Right lobe of liver (tissue), 6 donors: Measurements from ENCODE around the gene VDR. TPM values are rescaled to one million over a fixed set of nuclear protein-coding genes. Genes with fewer than 3 reads are reported as not detected.

Experiments used
- ATAC-seq, 4 donors: fragments of 200-7000 bp; cut with Tn5 transposase; one replicate each; pipeline ENCODE4 v1.9.1; 2020; ENCODE audit warnings: mild to moderate bottlenecking in 4 of 4, moderate library complexity in 4 of 4
- DNase-seq, 3 donors: peaks; one replicate each; pipeline ENCODE4 v3.0.0-alpha.2; 2020
- H3K27ac ChIP-seq, 3 donors: fragments of 200-600 bp; one replicate each; pipeline ENCODE4 v1.8.0; 2022
- H3K27me3 ChIP-seq, 2 donors: fragments of 200-600 bp; one replicate each; pipeline ENCODE4 v1.8.0; 2022
- H3K36me3 ChIP-seq, 4 donors: fragments of 200-600 bp; sonication (generic) in 1 of 4; one replicate each; pipeline versions ENCODE4 v1.5.1 to v1.8.0; 2017 to 2022; ENCODE audit warnings: control low read depth in 1 of 4
- H3K4me1 ChIP-seq, 4 donors: fragments of 200-600 bp; sonication (generic) in 1 of 4; one replicate each; pipeline versions ENCODE4 v1.5.1 to v1.8.0; 2017 to 2022; ENCODE audit warnings: control low read depth in 1 of 4
- H3K4me3 ChIP-seq, 3 donors: fragments of 200-600 bp; one replicate each; pipeline ENCODE4 v1.8.0; 2022
- H3K9me3 ChIP-seq, 4 donors: fragments of 200-600 bp; sonication (generic) in 1 of 4; one replicate each; pipeline versions ENCODE4 v1.5.1 to v1.8.0; 2017 to 2022; ENCODE audit warnings: control low read depth in 1 of 4
- POLR2A ChIP-seq: fragments of 450-650 bp; IDR thresholded peaks from one replicate; pipeline ENCODE4 v1.6.1; 2017; ENCODE audit warnings: antibody characterized with exemption, mild to moderate bottlenecking
- WGBS: methylation state at CpG from one replicate; pipeline ENCODE4 v1.1.6; 2018; ENCODE audit warnings: low coverage, low lambda C conversion rate; ENCODE audit not compliant: insufficient coverage; ENCODE audit errors: missing lambda C conversion rate; 5-methylcytosine and 5-hydroxymethylcytosine counted together
- intact Hi-C, 2 donors: fragments of 100-400 bp; cut with DNase I; formaldehyde crosslinking; loops; one replicate each; pipeline versions ENCODE4 v1.11.2 to v1.14.1; 2022
- total RNA-seq, 6 experiments: library from RNA; depleted of rRNA in 2 of 6; stranded (reverse); fragments of >200 nt in 2 of 6; fragmentation: NEBNext Ultra II Directional in 3 of 6; extraction: Animal tissue kit (Norgen Biotek cat#: 25700) in 3 of 6; gene quantifications; one replicate each; pipeline versions ENCODE4 v1.1.0 to v1.2.4, GENCODE V29; 2016 to 2023
- TF ChIP-seq, protein P1 (sequence below), 4 donors: fragments of 200-600 bp in 3 of 4; fragments of 450-650 bp in 1 of 4; IDR thresholded peaks; one replicate each; pipeline versions ENCODE4 v1.5.1 to v1.8.0; 2016 to 2022; ENCODE audit warnings: antibody characterized with exemption in 4 of 4, mild to moderate bottlenecking in 2 of 4
- donor health status: DM: no; HTN: yes; CAD: no.
- donor health status: DM: no; HTN: no; CAD: no.
- donor health status: DM: no; HTN: no; CAD: no.
- donor health status: DM: no; HTN: yes; CAD: no.
- donor health status: DM: no; HTN: yes; CAD: no.

Gene VDR
- total RNA-seq, 6 experiments from 2014 or later = 0.18 to 1.2 (median 0.39) TPM

DNA sequence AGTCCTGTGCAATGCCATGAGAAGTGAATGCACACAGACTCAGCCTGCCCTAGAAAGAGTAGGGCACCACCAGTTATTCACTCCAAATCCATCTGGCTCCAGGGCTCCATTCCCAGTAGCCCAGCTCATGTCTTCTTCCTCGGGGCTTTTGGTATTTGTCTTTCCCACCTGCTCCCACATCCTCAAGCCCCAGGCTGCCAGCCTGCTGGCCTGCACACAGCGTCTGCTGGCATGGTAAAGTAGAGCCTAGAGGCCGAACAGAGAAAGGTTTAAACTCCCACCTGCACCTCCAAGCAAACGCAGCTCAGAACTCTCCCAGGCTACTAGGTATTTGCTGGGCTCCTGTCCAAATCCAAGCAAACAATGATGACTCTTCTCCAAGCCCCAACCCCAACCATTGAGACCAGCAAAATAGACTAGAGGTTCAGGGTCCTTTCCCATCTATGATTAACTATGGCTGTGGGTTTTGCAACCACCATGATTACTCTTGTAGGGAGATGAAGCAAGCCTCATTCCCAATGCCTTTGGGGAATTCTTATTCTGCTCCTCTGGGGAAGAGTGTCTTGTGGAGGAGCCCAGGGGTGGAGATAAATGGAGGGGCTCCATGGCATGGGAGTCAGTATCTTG, 5.2 kb upstream of the VDR start:
- H3K9me3 ChIP-seq = no peaks in the 10 kb centered on the region
- no peak for TF ChIP-seq POLR2A
- TF ChIP-seq, protein P1, sequence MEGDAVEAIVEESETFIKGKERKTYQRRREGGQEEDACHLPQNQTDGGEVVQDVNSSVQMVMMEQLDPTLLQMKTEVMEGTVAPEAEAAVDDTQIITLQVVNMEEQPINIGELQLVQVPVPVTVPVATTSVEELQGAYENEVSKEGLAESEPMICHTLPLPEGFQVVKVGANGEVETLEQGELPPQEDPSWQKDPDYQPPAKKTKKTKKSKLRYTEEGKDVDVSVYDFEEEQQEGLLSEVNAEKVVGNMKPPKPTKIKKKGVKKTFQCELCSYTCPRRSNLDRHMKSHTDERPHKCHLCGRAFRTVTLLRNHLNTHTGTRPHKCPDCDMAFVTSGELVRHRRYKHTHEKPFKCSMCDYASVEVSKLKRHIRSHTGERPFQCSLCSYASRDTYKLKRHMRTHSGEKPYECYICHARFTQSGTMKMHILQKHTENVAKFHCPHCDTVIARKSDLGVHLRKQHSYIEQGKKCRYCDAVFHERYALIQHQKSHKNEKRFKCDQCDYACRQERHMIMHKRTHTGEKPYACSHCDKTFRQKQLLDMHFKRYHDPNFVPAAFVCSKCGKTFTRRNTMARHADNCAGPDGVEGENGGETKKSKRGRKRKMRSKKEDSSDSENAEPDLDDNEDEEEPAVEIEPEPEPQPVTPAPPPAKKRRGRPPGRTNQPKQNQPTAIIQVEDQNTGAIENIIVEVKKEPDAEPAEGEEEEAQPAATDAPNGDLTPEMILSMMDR (IDR thresholded peaks at IDR 0.05) = no peak
- H3K4me3 ChIP-seq = no peak overlapping the region
- no peaks in the 10 kb centered on the region for H3K4me1 ChIP-seq
- H3K36me3 ChIP-seq = no peaks in the 10 kb centered on the region
- no peaks in the 10 kb centered on the region for H3K27me3 ChIP-seq
- H3K27ac ChIP-seq = no peak overlapping the region
- WGBS = 72% methylated on average over 3 of the region's 4 CpGs
- ATAC-seq (no peak), DNase-seq (no peak)
- intact Hi-C loops = no loop called here

GRCh38 chr12:47908738-47909137, 3.9 kb upstream of the VDR start:
- ATAC-seq (no peak), DNase-seq (no peak)
- Histone ChIP-seq H3K36me3 (no peaks in the 10 kb centered on the region), H3K27me3 (no peaks in the 10 kb centered on the region), H3K4me3 (no peak overlapping the region), H3K9me3 (no peaks in the 10 kb centered on the region), H3K4me1 (peaks cover 0 to 6% (median 0%) of the 10 kb centered on the region in 4 donors), H3K27ac (no peak overlapping the region)
- intact Hi-C loops = no loop called here
- TF ChIP-seq, protein P1 (IDR thresholded peaks at IDR 0.05) = no peak
- TF ChIP-seq POLR2A = no peak

GRCh38 chr12:47907851-47908454, 3.2 kb upstream of the VDR start:
- no peak overlapping the region for H3K4me3 ChIP-seq
- WGBS = 41% methylated on average over 4 of the region's 4 CpGs
- H3K27ac ChIP-seq = no peak overlapping the region

DNA sequence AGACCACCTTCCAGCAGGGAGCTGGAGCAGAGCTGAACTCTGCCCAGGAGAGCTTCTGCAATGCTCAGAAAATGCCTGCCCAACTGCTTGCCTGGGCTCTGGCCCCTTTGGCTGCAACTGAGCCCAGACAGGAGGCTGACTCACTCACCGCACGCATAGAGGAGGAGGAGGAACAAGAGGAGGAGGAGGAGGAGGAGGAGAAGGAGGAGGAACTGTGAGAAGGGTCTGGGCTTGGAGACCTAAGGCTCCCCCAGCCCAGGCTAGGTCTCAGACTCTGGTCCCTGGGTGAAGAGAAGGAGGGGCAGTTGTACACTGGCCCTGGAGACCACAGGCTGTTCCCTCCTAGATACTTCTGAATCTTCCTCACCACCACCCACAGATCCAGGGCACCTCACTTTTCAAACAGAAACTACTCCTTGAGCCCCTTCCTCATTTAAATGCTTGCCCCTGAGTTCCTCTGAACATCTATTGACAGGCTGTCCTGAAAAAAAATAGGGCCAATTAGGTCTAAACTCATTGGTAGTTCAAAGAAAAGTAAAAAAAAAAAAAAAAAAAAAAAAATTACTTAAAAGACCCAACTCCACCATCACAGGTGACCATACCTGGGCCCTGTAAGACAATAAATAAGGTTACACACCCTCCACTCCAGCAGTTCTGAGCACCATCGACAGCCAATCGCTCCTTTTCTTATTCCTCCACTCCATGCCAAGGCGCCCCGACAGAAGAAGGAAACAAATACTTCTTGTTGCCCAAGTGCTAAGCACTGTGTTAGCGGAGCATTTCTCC, 674 bp downstream of the VDR start:
- peaks cover 0 to 6% (median 0%) of the 10 kb centered on the region in 4 donors for H3K4me1 ChIP-seq
- no peaks in the 10 kb centered on the region for H3K27me3 ChIP-seq
- H3K4me3 ChIP-seq = peak overlapping the region; percentile 42 to 65 (median 60)
- no peaks in the 10 kb centered on the region for H3K9me3 ChIP-seq
- WGBS = 17% methylated on average over 4 of the region's 7 CpGs
- TF ChIP-seq, protein P1 (IDR thresholded peaks at IDR 0.05) = no peak
- no peak for TF ChIP-seq POLR2A
- no peak overlapping the region for H3K27ac ChIP-seq
- DNase-seq = peak in 1 of 3 donors; percentile 48
- intact Hi-C loops = no loop called here
- H3K36me3 ChIP-seq = no peaks in the 10 kb centered on the region
- peak in 1 of 4 donors; percentile 21 for ATAC-seq

More at GRCh38 chr12:47907851-47908454, 3.2 kb upstream of the VDR start:
- no peaks in the 10 kb centered on the region for H3K36me3 ChIP-seq
- H3K27me3 ChIP-seq = no peaks in the 10 kb centered on the region
- TF ChIP-seq POLR2A = no peak
- H3K4me1 ChIP-seq = peaks cover 0 to 6% (median 0%) of the 10 kb centered on the region in 4 donors
- intact Hi-C loops = no loop called here
- DNase-seq (no peak), ATAC-seq (no peak)
- H3K9me3 ChIP-seq = no peaks in the 10 kb centered on the region

- intact Hi-C loops = no loop called here
- TF ChIP-seq POLR2A = no peak
- TF ChIP-seq, protein P1 (IDR thresholded peaks at IDR 0.05) = no peak
- 63% methylated on average over 1 of the region's 3 CpGs for WGBS
- Histone ChIP-seq H3K36me3 (no peaks in the 10 kb centered on the region), H3K27ac (no peak overlapping the region), H3K9me3 (no peaks in the 10 kb centered on the region), H3K4me3 (no peak overlapping the region), H3K27me3 (no peaks in the 10 kb centered on the region), H3K4me1 (peaks cover 0 to 6% (median 0%) of the 10 kb centered on the region in 4 donors)
- DNase-seq (no peak), ATAC-seq (no peak)
Observed at GRCh38 chr12:47903151-47903611, 1.6 kb downstream of the VDR start.
